ENCODE measurements around the gene SCEL. TPM values are rescaled to one million over a fixed set of nuclear protein-coding genes. Genes with fewer than 3 reads are reported as not detected.

SCEL gene
- total and polyA plus RNA-seq, 2 of the 4 experiments (the other 2 are of a cell fraction): not detected

GRCh38 chr13:77511552-77511951 lies 24.0 kb upstream of the SCEL start:
- Histone ChIP-seq H3K56ac (ENCODE audit: extremely low read depth, insufficient read depth, low read length) (no peak overlapping the region), H3K18ac (ENCODE audit: low read depth, low read length) (no peak overlapping the region), H3K79me1 (ENCODE audit: low read depth in 1 of 2, low read length in 2 of 2) (no peaks in the 10 kb centered on the region), H3K23ac (ENCODE audit: low read depth, low read length) (no peak overlapping the region), H2BK120ac (ENCODE audit: low read depth, low read length) (no peak overlapping the region), H3K9me3 (ENCODE audit: control insufficient read depth, insufficient read depth, low read length) (no peaks in the 10 kb centered on the region), H4K91ac (ENCODE audit: insufficient read depth, low read depth, low read length) (no peak overlapping the region), H2AFZ (replicated peaks; ENCODE audit: low read length, poor library complexity) (no peak overlapping the region), H2BK15ac (ENCODE audit: low read depth, low read length) (no peak overlapping the region), H4K5ac (ENCODE audit: low read depth, low read length) (no peak overlapping the region), H2AK5ac (ENCODE audit: low read depth, low read length) (no peak overlapping the region), H3K27ac (ENCODE audit: insufficient read depth, low read length) (no peak overlapping the region), H3K4me1 (ENCODE audit: control insufficient read depth, insufficient read depth, low read length) (no peaks in the 10 kb centered on the region), H4K8ac (ENCODE audit: low read depth in 2 of 2, low read length in 2 of 2) (no peak overlapping the region), H4K20me1 (ENCODE audit: insufficient read depth, low read length) (no peaks in the 10 kb centered on the region), H3K14ac (replicated peaks; ENCODE audit: low read depth, low read length) (no peak overlapping the region), H3K36me3 (ENCODE audit: control insufficient read depth, insufficient read depth, low read length) (no peaks in the 10 kb centered on the region), H3K27me3 (ENCODE audit: control insufficient read depth, insufficient read depth, low read length) (no peaks in the 10 kb centered on the region), H2AK9ac (replicated peaks; ENCODE audit: low read depth, low read length, poor library complexity) (no peak overlapping the region), H3K4me2 (ENCODE audit: low read depth, low read length) (no peak overlapping the region), H2BK5ac (ENCODE audit: low read depth, low read length, poor library complexity, severe bottlenecking) (no peak overlapping the region), H3K4ac (ENCODE audit: low read depth, low read length) (no peak overlapping the region), H3K4me3 (ENCODE audit: insufficient read depth, low read depth, low read length) (no peak overlapping the region), H2BK20ac (ENCODE audit: low read depth, low read length) (no peak overlapping the region), H3K9ac (ENCODE audit: low read depth, low read length) (no peak overlapping the region), H3K9me1 (ENCODE audit: insufficient read depth, low read length) (no peaks in the 10 kb centered on the region)
- DNase-seq (no peak), ATAC-seq (ENCODE audit: low read depth) (no peak)
- ChIA-PET CTCF (no interaction called here), POLR2A (ENCODE audit: unreplicated experiment) (no interaction called here)
- in situ Hi-C loops (cut with MboI; ENCODE audit: low sequenced_read_pairs) (no loop called here), dilution Hi-C loops (cut with HindIII; ENCODE audit: low sequenced_read_pairs, unreplicated experiment) (no loop called here), intact Hi-C loops (cut with micrococcal nuclease) (no loop called here)
- no CpG with 5 or more reads among the region's 5 CpGs for WGBS, 2 experiments (ENCODE audit: extremely low coverage in 2 of 2, insufficient read length in 1 of 2)
- no TSS peak for BruUV-seq (replicated peaks)
- TF ChIP-seq MAFK (IDR thresholded peaks at IDR 0.05; ENCODE audit: low read depth, low read length) (no peak), BHLHE40 (IDR thresholded peaks at IDR 0.05; ENCODE audit: low read depth, low read length) (no peak), MXI1 (IDR thresholded peaks at IDR 0.05; ENCODE audit: borderline replicate concordance, low read depth, low read length) (no peak), SMC3 (IDR thresholded peaks at IDR 0.05; ENCODE audit: low read depth, low read length) (no peak), RAD21 (IDR thresholded peaks at IDR 0.05; ENCODE audit: low read length) (no peak), NFE2L2 (IDR thresholded peaks at IDR 0.05; ENCODE audit: low read depth, low read length) (no peak), CHD1 (IDR thresholded peaks at IDR 0.05; ENCODE audit: low read depth, low read length) (no peak), POLR2A (IDR thresholded peaks at IDR 0.05; ENCODE audit: low read depth, low read length) (no peak), RCOR1 (IDR thresholded peaks at IDR 0.05; ENCODE audit: insufficient replicate concordance, low read length) (no peak), USF2 (IDR thresholded peaks at IDR 0.05; ENCODE audit: low read depth, low read length) (no peak), MAZ (IDR thresholded peaks at IDR 0.05; ENCODE audit: borderline replicate concordance, low read depth, low read length) (no peak)
- TF ChIP-seq, protein P1, sequence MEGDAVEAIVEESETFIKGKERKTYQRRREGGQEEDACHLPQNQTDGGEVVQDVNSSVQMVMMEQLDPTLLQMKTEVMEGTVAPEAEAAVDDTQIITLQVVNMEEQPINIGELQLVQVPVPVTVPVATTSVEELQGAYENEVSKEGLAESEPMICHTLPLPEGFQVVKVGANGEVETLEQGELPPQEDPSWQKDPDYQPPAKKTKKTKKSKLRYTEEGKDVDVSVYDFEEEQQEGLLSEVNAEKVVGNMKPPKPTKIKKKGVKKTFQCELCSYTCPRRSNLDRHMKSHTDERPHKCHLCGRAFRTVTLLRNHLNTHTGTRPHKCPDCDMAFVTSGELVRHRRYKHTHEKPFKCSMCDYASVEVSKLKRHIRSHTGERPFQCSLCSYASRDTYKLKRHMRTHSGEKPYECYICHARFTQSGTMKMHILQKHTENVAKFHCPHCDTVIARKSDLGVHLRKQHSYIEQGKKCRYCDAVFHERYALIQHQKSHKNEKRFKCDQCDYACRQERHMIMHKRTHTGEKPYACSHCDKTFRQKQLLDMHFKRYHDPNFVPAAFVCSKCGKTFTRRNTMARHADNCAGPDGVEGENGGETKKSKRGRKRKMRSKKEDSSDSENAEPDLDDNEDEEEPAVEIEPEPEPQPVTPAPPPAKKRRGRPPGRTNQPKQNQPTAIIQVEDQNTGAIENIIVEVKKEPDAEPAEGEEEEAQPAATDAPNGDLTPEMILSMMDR (conservative IDR thresholded peaks at IDR 0.05; ENCODE audit: low read depth, low read length): no peak

All from IMR-90 (cell line).